Esophagus (tissue), 2 donors: Measurements from ENCODE around the gene TSSC4. TPM values are rescaled to one million over a fixed set of nuclear protein-coding genes. Genes with fewer than 3 reads are reported as not detected.

Experiments used
- H3K27ac ChIP-seq, 2 donors: one replicate each; pipeline ENCODE4 v1.5.1; 2013; ENCODE audit warnings: low read depth in 2 of 2, mild to moderate bottlenecking in 2 of 2, inconsistent platforms in 1 of 2, low read length in 1 of 2, moderate library complexity in 1 of 2
- H3K27me3 ChIP-seq, 2 donors: one replicate each; pipeline ENCODE4 v1.6.1; 2013; ENCODE audit warnings: low read length in 2 of 2, control low read depth in 1 of 2, mild to moderate bottlenecking in 1 of 2; ENCODE audit not compliant: insufficient read depth in 2 of 2, control insufficient read depth in 1 of 2
- H3K36me3 ChIP-seq, 2 donors: one replicate each; pipeline ENCODE4 v1.6.1; 2013; ENCODE audit warnings: low read length in 1 of 2; ENCODE audit not compliant: control insufficient read depth in 2 of 2, insufficient read depth in 2 of 2
- H3K4me1 ChIP-seq, 2 donors: one replicate each; pipeline ENCODE4 v1.6.1; 2013; ENCODE audit warnings: low read length in 1 of 2; ENCODE audit not compliant: control insufficient read depth in 2 of 2, insufficient read depth in 2 of 2
- H3K4me3 ChIP-seq, 2 donors: one replicate each; pipeline ENCODE4 v1.5.1; 2013; ENCODE audit warnings: low read length in 2 of 2, mild to moderate bottlenecking in 2 of 2, low read depth in 1 of 2, moderate library complexity in 1 of 2
- H3K9me3 ChIP-seq, 2 donors: one replicate each; pipeline ENCODE4 v1.6.1; 2013; ENCODE audit warnings: mild to moderate bottlenecking in 2 of 2, low read depth in 1 of 2, low read length in 1 of 2, moderate library complexity in 1 of 2; ENCODE audit not compliant: control insufficient read depth in 2 of 2, insufficient read depth in 1 of 2
- WGBS, 2 donors: extraction: QIAGEN DNeasy Blood & Tissue Kit; methylation state at CpG; one replicate each; pipeline ENCODE4 v1.1.7; 2013; 5-methylcytosine and 5-hydroxymethylcytosine counted together
- polyA plus RNA-seq, 2 donors: library from polyadenylated mRNA; stranded (reverse); fragments of 200-250 nt; gene quantifications; one replicate each; pipeline ENCODE4 v1.2.3, GENCODE V29; 2013
- donor health status: healthy with polysubstance abuse.
- donor health status: Bipolar disorder and iron deficiency.

The TSSC4 gene
- polyA plus RNA-seq, 2 donors, result 29.5 to 34.6 TPM

DNA sequence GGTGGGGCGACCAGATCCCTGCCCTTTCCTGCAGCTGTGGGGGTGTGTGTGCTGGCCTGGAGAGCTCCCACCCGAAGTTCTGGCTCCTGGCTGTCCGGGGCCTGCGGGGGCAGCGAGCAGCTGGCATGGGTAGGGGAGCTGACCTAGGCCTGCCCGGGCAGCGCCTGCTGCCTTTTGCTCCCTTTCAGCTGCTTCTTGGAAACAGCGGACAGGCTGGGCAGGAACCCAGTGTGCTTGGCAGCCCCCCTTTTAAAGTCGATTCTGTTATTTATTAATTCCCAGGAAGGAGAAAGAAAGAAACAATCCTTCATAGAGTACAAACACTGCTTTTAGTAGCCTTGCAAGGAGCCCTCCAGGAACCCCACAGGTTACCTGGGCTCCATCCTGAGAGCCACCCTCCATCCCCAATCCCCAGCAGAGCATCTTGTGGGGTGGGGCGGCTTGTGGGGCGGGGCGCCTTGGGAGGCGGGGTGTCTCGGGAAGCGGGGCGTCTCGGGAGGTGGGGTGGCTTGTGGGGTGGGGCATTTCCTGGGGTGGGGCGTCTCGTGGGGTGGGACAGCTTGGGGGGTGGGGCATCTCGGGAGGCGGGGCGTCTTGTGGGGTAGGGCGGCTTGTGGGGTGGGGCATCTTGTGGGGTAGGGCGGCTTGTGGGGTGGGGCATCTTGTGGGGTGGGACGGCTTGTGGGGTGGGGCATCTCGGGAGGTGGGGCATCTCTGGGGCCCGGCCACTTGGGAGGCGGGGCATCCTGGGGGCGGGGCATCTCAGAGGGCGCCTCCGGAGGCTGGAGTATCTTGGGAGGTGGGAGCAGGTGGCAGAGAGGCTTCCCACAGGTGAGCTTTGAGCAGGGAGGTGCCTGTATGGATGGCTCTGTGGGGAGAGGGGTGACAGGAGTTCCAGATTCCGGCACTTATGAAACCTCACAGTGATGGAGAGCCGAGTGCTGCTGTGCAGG, 16.4 kb upstream of the TSSC4 start:
- 24 to 37% methylated on average over 33 of the region's 33 CpGs for WGBS, 2 donors
- H3K9me3 ChIP-seq, result no peaks in the 10 kb centered on the region
- H3K4me3 ChIP-seq, result no peak overlapping the region
- H3K4me1 ChIP-seq, result peaks cover 48 to 72% of the 10 kb centered on the region in 2 donors
- peak overlapping the region; percentile 85 to 86 for H3K27ac ChIP-seq
- peaks cover 0 to 10% of the 10 kb centered on the region in 2 donors for H3K36me3 ChIP-seq
- H3K27me3 ChIP-seq, result no peaks in the 10 kb centered on the region

DNA sequence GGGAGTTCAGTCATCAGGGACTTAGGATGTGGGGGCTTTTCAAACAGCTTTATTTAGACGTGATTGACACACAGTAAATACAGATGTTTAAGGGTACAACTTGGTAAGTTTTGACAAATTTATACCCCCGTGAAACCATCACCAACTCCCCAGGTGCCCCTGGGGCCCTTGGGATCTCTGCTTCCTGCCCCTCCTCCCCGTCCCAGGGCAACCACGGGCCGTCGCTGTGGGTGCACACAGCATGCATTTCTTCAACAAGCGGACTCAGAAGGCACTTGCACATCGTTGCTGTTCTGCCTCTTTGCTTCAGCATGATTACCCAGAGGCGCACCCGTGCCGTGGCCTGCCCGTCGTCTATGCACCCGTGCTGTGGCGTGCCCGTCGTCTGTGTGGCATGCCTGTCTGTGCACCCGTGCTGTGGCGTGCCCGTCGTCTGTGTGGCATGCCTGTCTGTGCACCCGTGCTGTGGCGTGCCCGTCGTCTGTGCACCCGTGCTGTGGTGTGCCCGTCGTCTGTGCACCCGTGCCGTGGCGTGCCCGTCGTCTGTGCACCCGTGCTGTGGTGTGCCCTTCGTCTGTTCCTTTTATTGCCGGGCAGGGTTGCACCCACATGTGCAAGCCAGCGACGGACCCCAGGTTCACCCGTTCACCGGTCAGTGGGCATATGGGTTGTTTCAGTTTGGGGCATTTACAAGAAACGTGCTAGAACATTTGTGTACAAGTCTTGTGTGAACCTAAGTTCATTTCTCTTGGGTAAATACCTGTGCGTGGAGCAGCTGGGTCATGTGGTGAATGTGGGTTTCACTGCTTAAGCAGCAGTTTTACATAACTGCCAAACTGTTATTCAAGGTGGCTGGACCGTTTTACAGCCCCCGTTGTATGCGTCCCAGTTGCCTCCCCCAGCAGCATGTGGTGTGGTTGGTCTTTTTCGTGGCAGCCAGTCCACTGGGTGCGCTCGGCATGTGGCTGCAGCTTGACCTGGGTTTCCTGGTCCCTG, 15.1 kb upstream of the TSSC4 start:
- no peaks in the 10 kb centered on the region for H3K9me3 ChIP-seq
- H3K4me3 ChIP-seq, result no peak overlapping the region
- peaks cover 48 to 72% of the 10 kb centered on the region in 2 donors for H3K4me1 ChIP-seq
- 39 to 57% methylated on average over 47 to 48 of the region's 48 CpGs for WGBS, 2 donors
- peaks cover 0 to 15% of the 10 kb centered on the region in 2 donors for H3K36me3 ChIP-seq
- peak overlapping the region; percentile 33 to 73 for H3K27ac ChIP-seq
- H3K27me3 ChIP-seq, result no peaks in the 10 kb centered on the region

DNA sequence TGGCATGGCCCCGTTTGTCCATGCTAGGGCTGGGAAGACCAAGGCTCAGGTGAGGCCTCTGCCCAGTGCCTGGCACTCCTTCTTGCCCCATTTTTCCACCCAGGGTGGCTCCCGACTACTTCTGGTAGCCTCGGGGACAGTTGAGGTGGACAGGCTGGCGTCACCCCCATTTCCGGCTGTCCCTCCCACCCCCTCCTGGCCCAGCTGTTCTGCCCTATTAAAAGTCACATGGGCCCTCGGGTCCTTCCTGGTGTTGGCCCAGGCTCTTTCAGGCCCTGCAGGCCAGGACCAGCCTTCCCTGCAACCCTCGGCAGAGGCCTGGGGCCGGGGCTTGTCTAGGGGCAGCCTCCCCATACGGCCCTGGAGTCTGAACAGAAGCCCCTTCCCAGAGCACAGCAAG, 14.0 kb upstream of the TSSC4 start:
- no peak overlapping the region for H3K4me3 ChIP-seq
- H3K4me1 ChIP-seq, result peaks cover 50 to 73% of the 10 kb centered on the region in 2 donors
- WGBS, 2 donors, result 31 to 50% methylated on average over 9 of the region's 9 CpGs
- H3K9me3 ChIP-seq, result no peaks in the 10 kb centered on the region
- H3K27me3 ChIP-seq, result no peaks in the 10 kb centered on the region
- H3K36me3 ChIP-seq, result peaks cover 0 to 22% of the 10 kb centered on the region in 2 donors
- H3K27ac ChIP-seq, result peak overlapping the region; percentile 41 to 73

DNA sequence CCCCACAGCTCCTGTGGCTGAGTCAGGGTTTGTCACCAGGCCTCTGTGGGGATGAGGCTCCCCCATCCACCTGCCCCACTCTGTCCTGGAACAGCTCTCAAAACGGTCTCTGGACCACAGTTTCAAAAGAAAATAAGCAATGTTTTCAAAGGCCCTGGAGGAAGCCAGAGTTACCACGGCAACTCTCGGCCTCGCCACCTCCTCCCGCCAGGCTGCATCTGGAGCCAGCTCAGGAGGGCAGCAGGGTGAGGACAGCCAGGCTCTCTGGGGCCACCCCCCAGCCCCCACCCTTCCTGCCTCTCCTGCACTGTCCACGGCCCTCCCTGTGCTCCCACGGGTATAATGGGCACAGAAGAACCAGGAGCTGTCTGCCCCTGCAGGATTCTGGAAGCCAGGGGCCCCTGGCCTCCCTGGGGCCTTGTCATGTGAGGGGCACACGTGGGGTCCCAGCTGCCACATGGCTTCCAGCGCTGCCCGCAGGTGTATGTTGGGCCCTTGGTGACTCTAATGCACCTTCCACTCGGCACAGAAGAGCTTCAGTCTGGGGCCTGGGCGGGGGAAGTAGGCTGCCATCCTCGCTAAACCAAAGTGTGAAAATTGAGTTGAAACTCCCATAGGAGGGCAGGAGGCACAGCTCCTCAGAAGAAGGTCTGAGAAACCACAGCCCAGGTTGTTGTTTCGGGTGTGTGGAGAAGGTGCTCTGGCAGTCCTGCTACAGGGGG, 13.1 kb upstream of the TSSC4 start:
- WGBS, 2 donors, result 42 to 49% methylated on average over 14 of the region's 14 CpGs
- H3K27me3 ChIP-seq, result no peaks in the 10 kb centered on the region
- peaks cover 0 to 29% of the 10 kb centered on the region in 2 donors for H3K36me3 ChIP-seq
- no peak overlapping the region for H3K4me3 ChIP-seq
- H3K9me3 ChIP-seq, result no peaks in the 10 kb centered on the region
- peak overlapping the region; percentile 41 to 73 for H3K27ac ChIP-seq
- H3K4me1 ChIP-seq, result peaks cover 46 to 67% of the 10 kb centered on the region in 2 donors

DNA sequence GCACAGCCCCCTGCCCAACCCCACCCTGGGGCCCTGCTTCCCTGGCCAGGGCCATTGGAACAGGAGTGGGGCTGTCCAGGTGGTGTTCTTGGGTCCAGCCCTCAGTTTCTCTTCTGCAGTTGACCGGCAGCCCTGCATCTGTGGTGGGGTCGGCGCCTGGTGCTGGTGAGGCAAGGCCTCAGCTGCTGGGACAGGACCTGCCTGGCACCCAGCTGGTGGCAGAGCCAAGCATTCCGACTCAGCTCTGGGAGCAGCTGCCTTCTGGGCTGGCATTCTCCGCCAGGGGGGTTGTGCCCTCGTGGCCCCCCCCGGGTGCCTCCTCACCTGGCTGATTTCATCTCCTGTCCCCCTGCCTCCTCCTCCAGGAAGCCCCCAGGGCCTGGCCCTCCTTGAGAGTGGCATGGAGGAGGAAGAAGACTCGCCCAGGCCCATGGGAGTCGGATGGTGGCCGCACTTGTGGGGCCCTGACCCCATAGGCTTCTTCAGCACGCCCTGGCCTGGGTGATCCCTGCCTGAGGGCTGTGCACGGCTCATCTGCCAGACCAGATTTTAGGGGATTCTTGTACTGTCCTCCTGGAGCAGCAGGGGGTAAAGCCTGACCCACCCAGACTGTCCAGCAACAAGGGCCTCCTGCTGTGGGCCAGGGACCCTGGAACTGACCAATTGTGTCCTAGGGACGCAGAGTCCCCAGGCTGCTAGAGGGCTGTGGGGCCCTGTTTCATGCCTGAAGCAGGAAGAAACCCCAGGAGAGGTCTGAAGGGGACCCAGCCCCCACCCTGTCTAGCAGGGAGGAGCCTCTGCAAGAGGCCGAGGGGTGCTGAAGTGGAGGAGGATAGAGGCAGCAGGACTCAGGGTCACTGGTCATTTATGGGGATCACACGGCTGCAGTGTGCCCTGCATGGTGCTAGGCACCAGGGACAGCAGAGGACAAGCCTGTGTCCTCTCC, 11.8 kb upstream of the TSSC4 start:
- 59 to 67% methylated on average over 15 of the region's 15 CpGs for WGBS, 2 donors
- no peaks in the 10 kb centered on the region for H3K27me3 ChIP-seq
- H3K4me3 ChIP-seq, result no peak overlapping the region
- H3K27ac ChIP-seq, result peak overlapping the region; percentile 30 to 77
- H3K4me1 ChIP-seq, result peaks cover 42 to 59% of the 10 kb centered on the region in 2 donors
- peaks cover 0 to 28% of the 10 kb centered on the region in 2 donors for H3K36me3 ChIP-seq
- no peaks in the 10 kb centered on the region for H3K9me3 ChIP-seq

DNA sequence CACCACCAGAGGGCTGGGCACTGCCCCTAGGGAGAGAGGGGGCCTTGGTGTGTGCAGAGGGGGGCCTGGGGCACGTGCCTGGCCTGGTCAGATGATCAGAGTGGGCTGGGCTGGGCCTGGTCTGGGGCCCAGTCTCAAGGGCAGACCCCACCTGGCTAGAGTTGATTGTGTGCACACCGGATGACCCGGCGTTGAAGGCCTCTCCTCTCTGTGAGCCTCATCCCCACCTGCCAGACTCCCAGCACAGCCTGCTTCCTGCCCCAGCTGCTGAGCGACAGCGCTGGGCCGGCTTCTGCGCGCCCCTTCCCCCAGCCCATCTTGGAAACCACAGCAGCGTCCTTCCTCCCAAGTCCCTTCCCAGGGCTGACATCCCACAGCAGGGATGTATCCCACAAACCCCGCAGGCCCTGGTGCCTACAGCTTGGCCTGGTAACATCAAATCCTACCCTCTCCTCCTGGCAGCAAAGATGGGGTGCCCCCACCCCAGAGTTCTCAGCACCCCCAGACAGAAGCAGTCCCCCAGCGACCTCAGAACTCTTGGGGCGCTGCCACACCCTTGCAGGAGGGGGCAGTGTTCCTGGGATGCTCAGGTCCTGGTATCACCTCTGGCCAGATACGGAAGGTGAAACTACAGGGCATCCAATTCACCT, 11.0 kb upstream of the TSSC4 start:
- Histone ChIP-seq H3K27me3 (no peaks in the 10 kb centered on the region), H3K4me3 (no peak overlapping the region), H3K4me1 (peaks cover 40 to 57% of the 10 kb centered on the region in 2 donors), H3K27ac (peak overlapping the region; percentile 71 to 77), H3K36me3 (peaks cover 0 to 36% of the 10 kb centered on the region in 2 donors), H3K9me3 (no peaks in the 10 kb centered on the region)
- WGBS, 2 donors, result 44 to 55% methylated on average over 12 to 14 of the region's 14 CpGs

DNA sequence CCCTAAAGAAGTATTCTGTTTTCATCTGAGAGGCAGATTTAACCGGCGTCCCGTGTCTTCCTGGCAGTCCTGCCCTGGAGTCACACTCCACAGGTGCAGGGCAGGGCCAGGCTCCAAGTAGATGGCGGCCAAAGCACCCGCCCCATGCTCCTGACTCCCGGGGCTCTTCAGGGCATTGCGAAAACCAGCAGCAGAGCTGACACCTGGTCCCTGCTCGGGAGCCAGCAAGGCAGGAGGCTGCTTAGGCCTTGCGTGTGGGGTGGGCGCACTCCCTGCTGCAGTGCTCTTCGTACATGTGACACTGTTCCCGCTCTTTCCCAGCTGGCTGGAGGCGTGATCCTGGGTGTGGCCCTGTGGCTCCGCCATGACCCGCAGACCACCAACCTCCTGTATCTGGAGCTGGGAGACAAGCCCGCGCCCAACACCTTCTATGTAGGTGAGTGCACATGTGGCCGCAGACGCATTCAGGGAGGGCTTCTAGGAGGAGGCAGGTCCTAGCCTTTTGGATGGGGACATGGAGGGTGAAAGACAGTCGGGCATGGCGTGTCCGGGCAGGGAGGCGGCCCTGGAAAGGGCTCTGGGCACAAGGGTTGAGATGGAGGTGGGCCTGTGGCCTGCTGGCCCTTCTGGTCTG, 10.3 kb upstream of the TSSC4 start:
- Histone ChIP-seq H3K9me3 (no peaks in the 10 kb centered on the region), H3K27ac (peak overlapping the region; percentile 71 to 79), H3K27me3 (no peaks in the 10 kb centered on the region), H3K36me3 (peaks cover 0 to 43% of the 10 kb centered on the region in 2 donors), H3K4me1 (peaks cover 35 to 51% of the 10 kb centered on the region in 2 donors), H3K4me3 (no peak overlapping the region)
- WGBS, 2 donors, result 52 to 63% methylated on average over 23 of the region's 23 CpGs
